A549 treated with Mapracorat at 1 μM for 4 hours (cell line): Measurements from ENCODE around the gene METTL22. TPM values are rescaled to one million over a fixed set of nuclear protein-coding genes. Genes with fewer than 3 reads are reported as not detected.

Experiments
- total RNA-seq: library from RNA; stranded (reverse); fragments of 200-300 nt; extraction: Qiagen RNA extraction; gene quantifications from 5 replicates; pipeline ENCODE4 v1.2.3, GENCODE V29; 2022

Gene METTL22
- 21.8 to 25.7 TPM (median 25.4 TPM) in 5 replicates for total RNA-seq

GRCh38 chr16:8621572-8622314, at the start of gene METTL22:
METTL22 (plus strand) TSS chr16:8621698; CDS start chr16:8625666, 3,968 bp downstream.

GRCh38 chr16:8589900-8590688, 31.4 kb upstream of the METTL22 start, which contains the start of gene TMEM114:
TMEM114 (minus strand) TSS chr16:8590511; CDS start chr16:8589838, 673 bp downstream.

GRCh38 chr16:8674413-8675022, 53.0 kb downstream of the METTL22 start, which contains the start of gene ABAT:
ABAT (plus strand) TSS chr16:8674617; CDS start chr16:8735740, 61,123 bp downstream.

Other genes starting within 250 kb of the METTL22 start
- not detected in 5 replicates for gene TMEM114, start 31.2 kb upstream of the METTL22 start, total RNA-seq
- 0.26 to 0.35 TPM (median 0.31 TPM) in 5 replicates for gene ABAT, start 52.9 kb downstream of the METTL22 start, total RNA-seq
- 12.4 to 14.9 TPM (median 14.2 TPM) in 5 replicates for gene TMEM186, start 175.9 kb downstream of the METTL22 start, total RNA-seq
- gene PMM2, start 176.1 kb downstream of the METTL22 start, total RNA-seq = 89.9 to 102 TPM (median 95.6 TPM) in 5 replicates
- 138 to 158 TPM (median 146 TPM) in 5 replicates for gene CARHSP1, start 247.3 kb downstream of the METTL22 start, total RNA-seq